GM12891 (cell line): ENCODE measurements around the gene UGT1A7.

ENCODE experiments used
- POLR2A ChIP-seq: IDR thresholded peaks from 2 replicates; pipeline ENCODE4 v1.6.1; 2011; ENCODE audit warnings: low read depth, low read length, control low read depth
- POLR2AphosphoS5 ChIP-seq: IDR thresholded peaks from 2 replicates; pipeline ENCODE4 v1.6.1; 2011; ENCODE audit warnings: low read depth, low read length, control low read depth
- POU2F2 ChIP-seq: IDR thresholded peaks from 2 replicates; pipeline ENCODE4 v1.6.1; 2011; ENCODE audit warnings: low read depth, mild to moderate bottlenecking, control low read depth, low read length, moderate library complexity

DNA sequence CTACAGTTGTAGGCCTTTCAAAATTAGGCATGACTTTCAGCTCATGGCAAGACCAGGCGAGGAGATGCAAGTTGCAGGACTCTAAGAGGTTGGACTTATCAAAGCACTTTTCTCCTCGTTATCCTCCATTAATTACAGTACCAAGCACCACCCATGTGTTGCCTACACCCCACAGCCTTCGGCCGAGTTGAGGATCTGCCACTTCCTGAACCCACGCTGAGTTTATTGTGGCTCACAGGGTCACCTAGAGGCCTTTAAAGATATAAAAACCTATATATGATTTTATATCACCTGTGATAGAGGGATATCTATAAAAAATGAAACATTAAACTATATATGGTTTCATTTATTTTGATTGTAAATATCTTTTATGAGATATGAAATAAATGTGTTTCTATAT is 42.9 kb upstream of the UGT1A7 start:
- no peak for TF ChIP-seq POLR2A
- TF ChIP-seq POLR2AphosphoS5: no peak
- no peak for TF ChIP-seq POU2F2
